KOPT-K1 (cell line): ENCODE data around the gene DGKG.

ENCODE experiments used
- H3K27ac ChIP-seq: fragments of 200-600 bp; sonication (generic); 2 replicates; pipeline ENCODE4 v1.5.1; 2016; ENCODE audit warnings: antibody characterized with exemption, mild to moderate bottlenecking, low read depth, low read length; ENCODE audit not compliant: poor library complexity, severe bottlenecking
- H3K36me3 ChIP-seq: fragments of 200-600 bp; sonication (generic); 2 replicates; pipeline ENCODE4 v1.5.1; 2017; ENCODE audit warnings: antibody characterized with exemption, mild to moderate bottlenecking, low read length, moderate library complexity; ENCODE audit not compliant: insufficient read depth
- H3K9me3 ChIP-seq: fragments of 200-600 bp; sonication (generic); 2 replicates; pipeline ENCODE4 v1.5.1; 2017; ENCODE audit warnings: antibody characterized with exemption, low read length, mild to moderate bottlenecking; ENCODE audit not compliant: insufficient read depth, poor library complexity, severe bottlenecking

DGKG gene

GRCh38 chr3:186165331-186165730, 196.7 kb downstream of the DGKG start:
- no peaks in the 10 kb centered on the region for H3K36me3 ChIP-seq
- H3K9me3 ChIP-seq: no peaks in the 10 kb centered on the region
- H3K27ac ChIP-seq: no peak overlapping the region

GRCh38 chr3:186164696-186165095, 197.3 kb downstream of the DGKG start:
- Histone ChIP-seq H3K36me3 (no peaks in the 10 kb centered on the region), H3K27ac (no peak overlapping the region), H3K9me3 (no peaks in the 10 kb centered on the region)

GRCh38 chr3:186162221-186162620, 199.8 kb downstream of the DGKG start:
- no peaks in the 10 kb centered on the region for H3K9me3 ChIP-seq
- H3K27ac ChIP-seq: no peak overlapping the region
- H3K36me3 ChIP-seq: no peaks in the 10 kb centered on the region

- Histone ChIP-seq H3K9me3 (no peaks in the 10 kb centered on the region), H3K27ac (no peak overlapping the region), H3K36me3 (no peaks in the 10 kb centered on the region)
Observed at GRCh38 chr3:186160691-186161243, 201.3 kb downstream of the DGKG start.

GRCh38 chr3:186154641-186155040, 207.4 kb downstream of the DGKG start:
- H3K27ac ChIP-seq: no peak overlapping the region
- no peaks in the 10 kb centered on the region for H3K9me3 ChIP-seq
- no peaks in the 10 kb centered on the region for H3K36me3 ChIP-seq

GRCh38 chr3:186152889-186153292, 209.1 kb downstream of the DGKG start:
- Histone ChIP-seq H3K27ac (no peak overlapping the region), H3K9me3 (no peaks in the 10 kb centered on the region), H3K36me3 (no peaks in the 10 kb centered on the region)

- no peaks in the 10 kb centered on the region for H3K36me3 ChIP-seq
- H3K27ac ChIP-seq: no peak overlapping the region
- no peaks in the 10 kb centered on the region for H3K9me3 ChIP-seq
Observed at GRCh38 chr3:186152361-186152798, 209.7 kb downstream of the DGKG start.

GRCh38 chr3:186151077-186151971, 210.7 kb downstream of the DGKG start:
- Histone ChIP-seq H3K9me3 (no peaks in the 10 kb centered on the region), H3K27ac (no peak overlapping the region), H3K36me3 (no peaks in the 10 kb centered on the region)

GRCh38 chr3:186150041-186150830, 211.8 kb downstream of the DGKG start:
- H3K27ac ChIP-seq: no peak overlapping the region
- H3K36me3 ChIP-seq: no peaks in the 10 kb centered on the region
- no peaks in the 10 kb centered on the region for H3K9me3 ChIP-seq

- Histone ChIP-seq H3K36me3 (no peaks in the 10 kb centered on the region), H3K27ac (no peak overlapping the region), H3K9me3 (no peaks in the 10 kb centered on the region)
Observed at GRCh38 chr3:186149319-186149960, 212.6 kb downstream of the DGKG start.

- Histone ChIP-seq H3K9me3 (no peaks in the 10 kb centered on the region), H3K27ac (no peak overlapping the region), H3K36me3 (no peaks in the 10 kb centered on the region)
Observed at GRCh38 chr3:186144257-186144656, 217.8 kb downstream of the DGKG start.

- Histone ChIP-seq H3K9me3 (no peaks in the 10 kb centered on the region), H3K36me3 (no peaks in the 10 kb centered on the region), H3K27ac (no peak overlapping the region)
Observed at GRCh38 chr3:186143250-186143649, 218.8 kb downstream of the DGKG start.

GRCh38 chr3:186142393-186142932, 219.6 kb downstream of the DGKG start:
- Histone ChIP-seq H3K27ac (no peak overlapping the region), H3K9me3 (no peaks in the 10 kb centered on the region), H3K36me3 (no peaks in the 10 kb centered on the region)

GRCh38 chr3:186141790-186142189, 220.2 kb downstream of the DGKG start:
- H3K36me3 ChIP-seq: no peaks in the 10 kb centered on the region
- H3K27ac ChIP-seq: no peak overlapping the region
- H3K9me3 ChIP-seq: no peaks in the 10 kb centered on the region
